Inferior parietal cortex (tissue), 1 donor: Measurements from ENCODE around the gene CDC42SE2.

Experiments
- DNase-seq: peaks from one replicate; pipeline ENCODE4 v3.0.0-alpha.2; 2016; ENCODE audit errors: extremely low spot score

CDC42SE2 gene

GRCh38 chr5:131436081-131436480 is 172.2 kb downstream of the CDC42SE2 start:
- peak; percentile 47 for DNase-seq

- DNase-seq, result no peak
These were observed 177.3 kb downstream of the CDC42SE2 start for GRCh38 chr5:131441184-131441583.
